ENCODE results near the gene SHROOM4. TPM values are rescaled to one million over a fixed set of nuclear protein-coding genes. Genes with fewer than 3 reads are reported as not detected.

SHROOM4 gene
- 1 to 10 TPM in 2 of 3 donors, under 1 TPM in 1; 0.78 to 8.3 (median 6.4) TPM for polyA plus RNA-seq

- H3K27ac ChIP-seq (ENCODE audit: low read depth, low read length), result no peak within 1 kb of the TSS
- WGBS, 3 donors, result 1 to 25% (median 16%) methylated on average over 45 to 47 of the region's 47 CpGs
These were observed at the start of gene SHROOM4 for GRCh38 chrX:50813843-50814661. Gene SHROOM4 (minus strand): TSS chrX:50814194. CDS start chrX:50814018, 176 bp downstream.

GRCh38 chrX:50863471-50863870 lies 49.5 kb upstream of the SHROOM4 start:
- 95 to 100% (median 98%) methylated on average over 1 of the region's 1 CpG for WGBS, 3 donors

GRCh38 chrX:50860518-50860917 lies 46.5 kb upstream of the SHROOM4 start:
- H3K27ac ChIP-seq (ENCODE audit: low read depth, low read length), result no peak overlapping the region
- 78 to 95% (median 87%) methylated on average over 3 of the region's 3 CpGs for WGBS, 3 donors

More at GRCh38 chrX:50863471-50863870, 49.5 kb upstream of the SHROOM4 start:
- H3K27ac ChIP-seq (ENCODE audit: low read depth, low read length), result no peak overlapping the region

GRCh38 chrX:50858548-50858947 lies 44.6 kb upstream of the SHROOM4 start:
- H3K27ac ChIP-seq (ENCODE audit: low read depth, low read length), result no peak overlapping the region
- WGBS, 3 donors, result 69 to 89% (median 75%) methylated on average over 3 of the region's 3 CpGs

GRCh38 chrX:50853399-50853798 lies 39.4 kb upstream of the SHROOM4 start:
- WGBS, 3 donors, result 27 to 67% (median 41%) methylated on average over 1 of the region's 1 CpG
- H3K27ac ChIP-seq (ENCODE audit: low read depth, low read length), result no peak overlapping the region

GRCh38 chrX:50852524-50852923 lies 38.5 kb upstream of the SHROOM4 start:
- WGBS, 3 donors, result 73 to 95% (median 94%) methylated on average over 4 of the region's 4 CpGs
- no peak overlapping the region for H3K27ac ChIP-seq (ENCODE audit: low read depth, low read length)

- WGBS, 3 donors, result 52 to 66% (median 56%) methylated on average over 4 of the region's 4 CpGs
- H3K27ac ChIP-seq (ENCODE audit: low read depth, low read length), result no peak overlapping the region
These were observed 28.2 kb upstream of the SHROOM4 start for GRCh38 chrX:50842221-50842620.

GRCh38 chrX:50839730-50840129 lies 25.7 kb upstream of the SHROOM4 start:
- H3K27ac ChIP-seq (ENCODE audit: low read depth, low read length), result no peak overlapping the region
- 84 to 100% (median 92%) methylated on average over 2 of the region's 2 CpGs for WGBS, 3 donors

GRCh38 chrX:50838820-50839600 lies 25.0 kb upstream of the SHROOM4 start:
- no peak overlapping the region for H3K27ac ChIP-seq (ENCODE audit: low read depth, low read length)
- 59 to 85% (median 62%) methylated on average over 4 to 5 of the region's 5 CpGs for WGBS, 3 donors

GRCh38 chrX:50827996-50828395 lies 14.0 kb upstream of the SHROOM4 start:
- WGBS, 3 donors, result 52 to 71% (median 61%) methylated on average over 1 of the region's 1 CpG
- no peak overlapping the region for H3K27ac ChIP-seq (ENCODE audit: low read depth, low read length)

- no peak overlapping the region for H3K27ac ChIP-seq (ENCODE audit: low read depth, low read length)
- 76 to 84% (median 78%) methylated on average over 2 of the region's 2 CpGs for WGBS, 3 donors
These were observed 11.8 kb upstream of the SHROOM4 start for GRCh38 chrX:50825825-50826224.

GRCh38 chrX:50818986-50819385 lies 5.0 kb upstream of the SHROOM4 start:
- H3K27ac ChIP-seq (ENCODE audit: low read depth, low read length), result no peak overlapping the region
- WGBS, 3 donors, result 74 to 100% (median 88%) methylated on average over 1 of the region's 1 CpG

GRCh38 chrX:50815120-50815519 lies 1.1 kb upstream of the SHROOM4 start:
- 57 to 85% (median 57%) methylated on average over 7 to 9 of the region's 9 CpGs for WGBS, 3 donors
- no peak overlapping the region for H3K27ac ChIP-seq (ENCODE audit: low read depth, low read length)

- 59 to 89% (median 59%) methylated on average over 6 of the region's 6 CpGs for WGBS, 3 donors
- H3K27ac ChIP-seq (ENCODE audit: low read depth, low read length), result no peak overlapping the region
These were observed 707 bp upstream of the SHROOM4 start for GRCh38 chrX:50814701-50815100.

GRCh38 chrX:50812995-50813842 lies 775 bp downstream of the SHROOM4 start:
- H3K27ac ChIP-seq (ENCODE audit: low read depth, low read length), result no peak overlapping the region
- 1 to 26% (median 3%) methylated on average over 38 to 59 of the region's 59 CpGs for WGBS, 3 donors

- WGBS, 3 donors, result 70 to 80% (median 75%) methylated on average over 4 of the region's 4 CpGs
These were observed 8.7 kb downstream of the SHROOM4 start for GRCh38 chrX:50805276-50805675.

GRCh38 chrX:50801135-50801534 lies 12.9 kb downstream of the SHROOM4 start:
- WGBS, 3 donors, result 14 to 51% (median 30%) methylated on average over 1 to 2 of the region's 2 CpGs
- H3K27ac ChIP-seq (ENCODE audit: low read depth, low read length), result no peak overlapping the region

More at GRCh38 chrX:50805276-50805675, 8.7 kb downstream of the SHROOM4 start:
- H3K27ac ChIP-seq (ENCODE audit: low read depth, low read length), result no peak overlapping the region

- no peak overlapping the region for H3K27ac ChIP-seq (ENCODE audit: low read depth, low read length)
- WGBS, 3 donors, result 37 to 68% (median 39%) methylated on average over 4 of the region's 4 CpGs
These were observed 14.4 kb downstream of the SHROOM4 start for GRCh38 chrX:50799531-50799961.

Data from adipose tissue (tissue), 3 donors.